Activated naive CD4-positive, alpha-beta T cell treated with Interleukin-2 at 50 U/mL for 16 hours (primary cell): ENCODE results near the gene BRIP1.

ENCODE experiments used
- DNase-seq: peaks from one replicate; pipeline ENCODE4 v3.0.0-alpha.2; 2020

Gene BRIP1

DNA sequence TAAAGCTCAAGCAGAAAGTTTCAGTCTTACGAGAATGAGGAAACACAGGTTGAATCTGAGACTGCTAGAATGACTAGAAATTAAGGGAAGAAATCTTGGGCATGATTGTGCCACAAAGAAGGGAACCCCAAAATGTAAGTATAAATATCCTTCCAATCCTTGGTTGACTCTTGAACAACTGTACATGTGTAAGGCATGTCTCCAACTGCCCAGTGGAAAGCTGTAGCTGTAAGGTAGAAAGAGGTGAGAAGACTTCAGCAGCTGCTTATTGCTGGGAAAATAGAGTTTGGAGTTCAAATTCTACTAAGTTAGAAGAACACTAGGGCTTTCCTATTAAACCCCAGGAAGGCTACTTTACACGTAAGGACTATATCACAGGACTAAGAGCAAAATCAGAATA is 212.6 kb downstream of the BRIP1 start:
- DNase-seq: no peak

DNA sequence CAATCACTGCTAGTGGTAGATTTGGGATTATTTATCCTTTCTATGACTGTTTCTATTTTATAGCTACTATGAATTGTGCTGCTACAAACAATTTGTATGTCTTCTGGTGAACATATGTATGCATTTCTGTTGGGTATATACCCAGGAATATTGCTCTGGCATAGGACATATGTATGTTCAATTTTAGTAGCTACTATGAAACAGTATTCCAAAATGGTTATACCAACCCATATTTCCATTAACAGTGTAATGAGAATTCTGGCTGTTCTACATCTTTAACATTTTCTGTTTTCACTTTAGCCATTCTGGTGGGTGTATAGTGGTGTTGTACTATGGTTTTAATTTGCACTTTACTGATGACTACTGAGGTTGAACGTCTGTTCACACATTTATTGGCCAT is 214.7 kb downstream of the BRIP1 start:
- DNase-seq: no peak

DNA sequence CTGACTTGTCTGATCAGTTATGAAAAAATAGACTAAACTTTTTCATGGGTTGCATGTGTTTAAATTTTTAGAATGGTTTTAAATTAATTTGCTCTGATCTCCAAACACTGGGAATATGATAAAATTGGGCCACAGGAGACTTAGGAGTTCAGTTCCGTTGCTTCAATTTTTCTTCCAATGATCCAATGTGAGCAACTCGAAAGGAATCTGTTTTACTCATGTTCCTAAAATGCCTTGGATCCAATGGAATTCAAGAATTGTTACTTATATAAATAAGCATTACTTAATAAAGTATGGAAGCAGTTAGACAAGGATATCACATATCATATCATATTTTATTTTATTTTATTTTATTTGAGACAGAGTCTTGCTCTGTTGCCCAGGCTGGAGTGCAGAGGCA is 216.3 kb downstream of the BRIP1 start:
- DNase-seq: no peak

DNA sequence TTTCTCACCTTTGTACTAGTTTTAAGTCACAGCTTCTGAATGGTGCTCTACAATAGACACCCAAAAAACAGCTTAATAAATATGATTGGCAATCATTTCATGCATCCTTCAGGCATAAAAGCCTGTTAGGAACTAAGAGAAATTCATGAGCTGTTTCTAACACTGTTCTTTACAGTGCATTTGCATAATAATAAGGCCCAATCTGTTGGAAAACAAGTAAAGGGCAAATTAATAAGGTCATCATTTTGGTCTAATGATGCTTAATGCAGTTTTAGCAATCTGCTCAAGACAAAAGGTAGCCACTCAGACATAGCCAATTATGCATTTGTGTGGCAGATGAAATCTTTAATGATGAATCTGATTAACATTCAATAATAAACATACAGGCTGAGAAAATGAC is 216.8 kb downstream of the BRIP1 start:
- DNase-seq: no peak

DNA sequence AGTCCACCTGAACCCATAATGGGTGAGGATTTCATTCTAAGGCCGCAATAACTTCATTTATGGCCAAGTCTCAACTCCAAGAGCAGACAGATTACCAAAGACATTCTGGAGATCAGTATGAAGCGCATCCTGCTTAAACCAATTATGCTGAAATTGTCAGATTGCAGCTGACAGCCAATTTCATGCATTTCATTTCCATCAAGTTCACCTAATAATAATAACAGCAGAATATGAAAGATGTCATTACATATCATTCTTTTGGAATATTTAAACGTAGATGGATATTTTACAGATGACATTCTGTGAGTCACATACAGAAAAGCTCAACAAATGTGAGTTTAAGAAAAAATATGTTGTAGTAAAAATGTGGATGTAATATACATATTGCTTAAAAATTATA is 217.4 kb downstream of the BRIP1 start:
- no peak for DNase-seq

DNA sequence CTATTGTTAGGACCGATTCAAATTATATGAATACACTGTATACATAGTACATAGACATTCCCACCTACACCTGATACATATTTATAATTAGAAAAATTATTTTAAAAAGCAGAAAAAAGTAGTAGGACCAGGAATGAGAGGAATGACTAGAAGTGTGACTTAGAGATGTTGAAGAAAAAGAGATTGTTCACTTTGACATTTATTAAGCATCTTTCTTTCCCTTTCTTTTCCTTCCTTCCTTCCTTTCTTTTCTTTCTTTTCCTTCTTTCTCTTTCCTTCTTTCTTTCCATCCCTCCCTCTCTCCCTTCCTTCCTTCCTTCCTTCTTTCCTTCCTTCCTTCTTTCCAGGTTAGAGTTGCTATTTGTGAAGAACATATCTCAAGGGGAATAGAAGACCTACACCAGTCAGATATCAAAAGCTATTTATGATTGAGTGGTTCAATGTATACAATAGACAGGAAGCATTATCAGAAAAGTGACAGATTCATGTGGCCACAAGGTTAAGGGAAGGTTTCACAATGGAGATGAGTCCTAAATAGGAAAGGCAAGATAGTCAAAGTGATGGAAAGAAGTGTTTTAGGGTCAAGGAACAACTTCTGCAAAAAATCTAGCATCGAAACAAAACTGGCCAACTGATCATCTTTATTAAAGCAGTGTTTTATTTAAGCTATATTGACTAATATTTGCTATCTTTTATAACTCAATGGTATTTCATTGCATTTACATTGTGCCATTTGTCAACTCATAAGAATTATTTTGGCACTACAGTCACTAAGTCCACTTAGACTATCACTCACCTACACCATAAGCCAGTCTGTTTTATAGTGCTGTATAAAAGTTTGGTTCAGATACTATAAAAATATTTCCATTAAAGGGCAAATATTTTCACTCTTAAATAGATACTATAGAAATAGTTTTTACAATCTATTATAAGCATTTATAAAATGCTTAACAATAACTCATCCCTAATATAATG is 218.2 kb downstream of the BRIP1 start:
- no peak for DNase-seq

DNA sequence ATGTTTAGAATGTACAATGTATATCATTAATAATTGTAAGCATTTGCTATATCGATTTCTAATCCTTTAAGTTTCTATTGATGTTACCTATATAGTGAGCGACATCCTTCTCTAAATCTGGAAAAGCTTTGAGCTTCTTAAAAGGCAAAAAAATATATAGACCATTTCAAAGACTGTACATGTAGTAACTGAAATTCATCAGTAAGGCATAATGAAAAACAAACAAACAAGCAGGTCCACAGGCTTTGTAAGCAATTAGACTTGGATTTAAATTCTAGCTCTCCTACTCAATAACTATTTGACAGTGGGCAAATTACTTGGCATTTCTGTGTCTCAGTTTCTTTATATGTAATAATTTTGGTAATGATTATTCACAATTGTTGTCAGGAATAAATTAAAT is 220.6 kb downstream of the BRIP1 start:
- no peak for DNase-seq

DNA sequence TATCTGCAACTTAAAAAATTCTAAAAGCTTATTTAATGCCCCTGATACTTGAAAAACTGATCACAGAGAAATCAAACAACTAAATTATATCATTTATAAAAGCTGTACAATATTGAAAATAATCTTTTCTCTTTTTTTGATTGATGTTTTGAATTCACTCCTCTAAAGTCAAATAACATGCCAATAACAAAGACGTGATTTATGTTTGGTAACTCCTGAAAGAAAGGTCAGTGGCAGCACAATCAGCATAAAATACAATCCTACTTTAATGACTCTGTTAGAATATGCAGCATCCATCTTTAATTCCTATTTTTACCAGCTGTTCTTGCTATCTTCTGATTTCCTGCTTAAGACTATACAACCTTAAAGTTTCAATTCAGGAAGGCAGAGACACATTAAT is 221.6 kb downstream of the BRIP1 start:
- no peak for DNase-seq

DNA sequence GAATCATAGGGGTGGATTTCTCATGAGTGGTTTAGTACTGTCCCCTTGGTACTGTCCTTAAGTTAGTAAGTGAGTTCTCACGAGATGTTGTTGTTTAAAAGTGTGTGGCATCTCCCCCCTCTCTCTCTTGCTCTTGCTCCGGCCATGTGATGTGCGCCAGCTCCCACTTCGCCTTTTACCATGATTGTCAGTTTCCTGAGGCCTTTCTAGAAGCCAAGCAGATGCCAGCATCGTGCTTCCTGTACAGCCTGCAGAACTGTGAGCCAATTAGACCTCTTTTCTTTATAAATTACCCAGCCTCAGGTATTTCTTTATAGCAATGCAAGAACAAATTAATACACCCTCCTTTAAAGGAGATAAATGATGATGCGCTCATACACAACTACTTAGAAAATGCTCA is 222.2 kb downstream of the BRIP1 start:
- DNase-seq: no peak

DNA sequence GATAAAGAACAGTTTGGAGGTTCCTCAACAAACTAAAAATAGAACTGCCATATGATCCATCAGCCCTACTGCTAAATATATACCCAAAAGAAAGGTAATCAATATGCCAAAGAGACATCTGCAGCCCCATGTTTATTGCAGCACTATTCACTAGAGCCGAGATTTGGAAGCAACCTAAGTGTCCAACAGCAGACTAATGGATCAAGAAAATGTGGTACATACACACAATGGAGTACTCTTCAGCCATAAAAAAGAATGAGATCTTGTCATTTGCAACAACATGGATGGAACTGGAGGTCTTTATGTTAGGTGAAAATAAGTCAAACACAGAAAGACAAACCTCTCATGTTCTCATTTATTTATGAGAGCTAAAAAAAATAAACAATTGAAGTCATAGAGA is 223.5 kb downstream of the BRIP1 start:
- no peak for DNase-seq

DNA sequence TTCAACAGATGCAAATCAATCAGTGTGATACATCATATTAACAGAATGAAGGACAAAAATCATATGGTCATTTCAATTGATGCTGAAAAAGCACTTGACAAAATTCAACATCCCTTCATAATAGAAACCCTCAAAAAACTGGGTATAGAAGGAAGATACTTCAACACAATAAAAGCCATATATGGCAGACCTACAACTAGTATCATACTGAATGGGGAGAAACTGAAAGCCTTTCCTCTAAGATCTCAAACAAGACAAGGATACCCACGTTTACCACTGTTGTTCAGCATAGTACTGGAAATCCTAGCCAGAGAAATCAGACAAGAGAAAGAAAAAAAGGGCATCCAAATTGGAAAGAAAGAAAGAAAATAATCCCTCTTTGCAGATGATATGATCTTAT is 225.2 kb downstream of the BRIP1 start:
- DNase-seq: no peak

DNA sequence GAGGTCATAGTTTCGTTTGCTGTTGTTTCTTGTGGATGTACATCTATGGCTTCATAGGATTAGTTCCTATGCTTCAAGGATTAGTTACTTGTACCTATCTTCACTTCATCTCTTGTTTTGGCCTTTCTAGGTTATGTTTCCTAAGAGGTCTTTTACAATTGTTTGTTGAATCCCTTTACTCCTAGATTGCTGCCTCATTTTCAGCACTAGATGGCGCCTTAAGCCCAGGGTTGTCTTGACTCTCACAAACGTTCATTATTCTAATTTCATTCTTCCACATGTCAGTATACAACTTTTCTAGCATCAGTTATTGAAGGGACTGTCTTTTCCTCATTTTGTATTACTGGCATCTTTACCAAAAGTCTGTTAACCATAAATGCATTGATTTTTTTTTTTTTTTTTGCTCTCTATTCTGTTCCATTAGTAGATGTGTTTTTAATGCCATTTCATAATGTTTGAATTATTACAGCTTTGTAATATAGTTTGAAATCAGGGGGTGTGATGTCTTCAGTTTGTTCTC is 227.4 kb downstream of the BRIP1 start:
- DNase-seq: peak; percentile 47

DNA sequence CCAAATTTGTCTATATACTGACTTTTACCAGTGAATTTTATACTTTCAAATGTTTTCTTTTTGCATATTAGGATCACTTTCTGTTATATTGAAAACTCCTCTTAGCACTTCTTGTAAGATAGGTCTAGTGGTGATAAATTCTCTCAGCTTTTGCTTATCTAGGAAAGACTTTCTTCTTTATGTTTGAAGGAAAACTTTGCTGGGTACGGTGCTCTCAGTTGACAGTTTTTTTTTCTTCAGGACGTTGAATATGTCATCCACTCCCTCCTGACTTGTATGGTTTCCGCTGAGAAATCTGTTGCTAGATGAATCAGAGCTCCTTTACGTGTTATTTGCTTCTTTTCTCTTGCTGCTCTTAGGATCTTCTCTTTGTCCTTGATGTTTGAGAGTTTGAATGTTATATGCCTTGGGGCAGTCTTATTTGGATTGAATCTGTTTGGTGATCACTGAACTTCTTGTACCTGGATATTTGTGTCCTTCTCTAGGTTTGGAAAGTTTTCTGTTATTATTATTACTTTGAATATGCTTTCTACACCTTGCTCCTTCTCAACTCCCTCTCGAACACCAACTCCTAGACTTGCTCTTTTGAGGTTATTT is 228.3 kb downstream of the BRIP1 start:
- DNase-seq: no peak

DNA sequence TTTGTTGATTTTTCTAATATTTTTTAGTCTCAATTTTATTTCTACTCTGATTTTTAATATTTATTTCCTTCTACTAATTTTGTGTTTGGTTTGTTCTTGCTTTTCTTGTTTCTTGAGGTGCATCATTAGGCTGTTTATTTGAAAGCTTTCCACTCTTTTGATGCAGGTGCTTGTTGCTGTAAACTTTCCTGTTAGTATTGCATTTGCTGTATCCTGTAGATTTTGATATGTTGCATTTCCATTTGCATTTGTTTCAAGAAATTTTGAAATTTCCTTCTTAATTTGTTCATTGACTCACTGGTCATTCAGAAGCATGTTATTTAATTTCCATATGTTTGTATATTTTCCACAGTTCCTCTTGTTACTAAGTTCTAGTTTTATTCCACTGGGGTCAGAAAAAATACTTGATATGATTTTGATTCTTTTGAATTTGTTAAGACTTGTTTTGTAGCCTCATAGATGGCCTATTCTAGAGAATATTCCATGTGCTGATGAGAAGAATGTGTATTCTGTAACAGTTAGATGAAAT is 229.3 kb downstream of the BRIP1 start:
- DNase-seq: no peak

DNA sequence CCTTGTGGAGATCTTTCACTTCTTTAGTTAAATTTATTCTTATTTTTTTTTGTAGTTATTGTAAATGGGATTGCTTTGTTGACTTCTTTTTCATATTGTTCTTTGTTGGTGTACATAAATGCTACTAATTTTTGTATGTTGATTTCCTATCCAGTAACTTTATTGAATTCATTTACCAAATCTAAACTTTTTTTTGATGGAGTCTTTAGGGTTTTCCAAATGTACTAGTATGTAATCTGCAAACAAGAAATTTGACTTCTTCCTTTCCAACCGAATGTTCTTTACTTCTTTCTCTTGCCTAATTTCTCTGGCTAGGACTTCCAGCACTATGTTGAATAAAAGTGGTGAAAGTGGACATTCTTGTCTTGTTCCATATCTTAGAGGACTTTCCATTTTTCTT is 230.5 kb downstream of the BRIP1 start:
- DNase-seq: no peak

DNA sequence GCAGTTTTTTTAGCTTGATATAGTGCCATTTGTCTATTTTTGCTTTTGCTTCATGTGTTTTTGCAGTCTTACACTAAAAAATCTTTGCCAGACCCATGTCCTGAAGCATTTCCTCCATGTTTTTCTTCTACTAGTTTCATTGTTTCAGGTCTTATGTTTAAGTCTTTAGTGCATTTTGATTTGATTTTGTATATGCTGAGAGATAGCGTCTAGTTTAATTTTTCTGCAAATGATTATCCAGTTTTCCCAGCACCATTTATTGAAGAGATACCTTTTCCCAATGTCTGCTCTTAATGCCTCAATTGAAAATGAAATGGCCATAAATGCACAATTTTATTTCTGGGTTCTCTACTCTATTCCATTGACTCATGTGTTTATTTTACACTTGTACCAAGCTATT is 231.5 kb downstream of the BRIP1 start:
- no peak for DNase-seq
